ENCODE data around the gene ERV3-1.
"Not testable (repeated sequence)": the region's sequence is repeated elsewhere in the genome, so short reads cannot be mapped to it uniquely, and the experiment has no call there.

The ERV3-1 gene

GRCh38 chr7:64999165-65000004 is 7.1 kb downstream of the ERV3-1 start:
- DNase-seq: peak; percentile 85

- no peak for DNase-seq
Observed at GRCh38 chr7:64998865-64999164, 7.7 kb downstream of the ERV3-1 start.

GRCh38 chr7:64997927-64998391 is 8.5 kb downstream of the ERV3-1 start:
- DNase-seq: no peak

- DNase-seq: no peak
Observed at GRCh38 chr7:64997164-64997908, 9.2 kb downstream of the ERV3-1 start.

- DNase-seq: no peak
Observed at GRCh38 chr7:64996305-64996704, 10.2 kb downstream of the ERV3-1 start.

GRCh38 chr7:64993901-64994300 is 12.6 kb downstream of the ERV3-1 start:
- DNase-seq: no peak

- no peak for DNase-seq
Observed at GRCh38 chr7:64992971-64993370, 13.5 kb downstream of the ERV3-1 start.

GRCh38 chr7:64990936-64991335 is 15.6 kb downstream of the ERV3-1 start, which contains the start of gene ZNF117:
Gene ZNF117, minus strand, starts transcription at chr7:64991036.
- DNase-seq: no peak

GRCh38 chr7:64990216-64990615 is 16.3 kb downstream of the ERV3-1 start:
- DNase-seq: no peak

- no peak for DNase-seq
Observed at GRCh38 chr7:64978497-64979203, 27.8 kb downstream of the ERV3-1 start.

- no peak for DNase-seq
Observed at GRCh38 chr7:64965594-64965993, 40.9 kb downstream of the ERV3-1 start.

- DNase-seq: no peak
Observed at GRCh38 chr7:64959072-64959747, 47.3 kb downstream of the ERV3-1 start.

- peak; percentile 54 for DNase-seq
Observed at GRCh38 chr7:64951250-64951848, 55.1 kb downstream of the ERV3-1 start.

- DNase-seq: not testable (repeated sequence)
Observed at GRCh38 chr7:64950673-64951072, 55.8 kb downstream of the ERV3-1 start.

GRCh38 chr7:64948774-64949173 is 57.7 kb downstream of the ERV3-1 start:
- not testable (repeated sequence) for DNase-seq

- no peak for DNase-seq
Observed at GRCh38 chr7:64947252-64948000, 59.1 kb downstream of the ERV3-1 start.

- DNase-seq: no peak
Observed at GRCh38 chr7:64946772-64947171, 59.7 kb downstream of the ERV3-1 start.

GRCh38 chr7:64945503-64946175 is 60.8 kb downstream of the ERV3-1 start:
- no peak for DNase-seq

GRCh38 chr7:64944667-64945502 is 61.6 kb downstream of the ERV3-1 start:
- not testable (repeated sequence) for DNase-seq

All from inflammatory macrophage treated with lipopolysaccharide for 4 hours (primary cell).